Skeletal muscle satellite cell (primary cell): ENCODE data around the gene NCOA1.
"Not testable (repeated sequence)": the region's sequence is repeated elsewhere in the genome, so short reads cannot be mapped to it uniquely, and the experiment has no call there.

Experiments used
- H3K27me3 ChIP-seq: 2 replicates; pipeline ENCODE4 v1.7.0; 2013; ENCODE audit warnings: low read length; ENCODE audit not compliant: control insufficient read depth, insufficient read depth
- H3K36me3 ChIP-seq: 2 replicates; pipeline ENCODE4 v1.7.0; 2013; ENCODE audit warnings: mild to moderate bottlenecking, control low read depth, low read length; ENCODE audit not compliant: insufficient read depth
- H3K4me1 ChIP-seq: 2 replicates; pipeline ENCODE4 v1.7.0; 2013; ENCODE audit warnings: low read length; ENCODE audit not compliant: control insufficient read depth, insufficient read depth
- H3K4me2 ChIP-seq: 2 replicates; pipeline ENCODE4 v1.7.0; 2013; ENCODE audit warnings: mild to moderate bottlenecking, low read length
- H3K4me3 ChIP-seq: 2 replicates; pipeline ENCODE4 v1.7.0; 2013; ENCODE audit warnings: low read length
- H3K9ac ChIP-seq: 2 replicates; pipeline ENCODE4 v1.7.0; 2013; ENCODE audit warnings: mild to moderate bottlenecking, low read depth, low read length, moderate library complexity
- H3K9me3 ChIP-seq: replicated peaks from 2 replicates; pipeline ENCODE4 v1.7.0; 2013; ENCODE audit warnings: mild to moderate bottlenecking, control low read depth, low read length

NCOA1 gene

GRCh38 chr2:24459224-24460161 is 31.6 kb upstream of the NCOA1 start:
- H3K4me1 ChIP-seq = peaks cover 11% of the 10 kb centered on the region
- H3K27me3 ChIP-seq = no peaks in the 10 kb centered on the region
- no peak overlapping the region for H3K9ac ChIP-seq
- no peak overlapping the region for H3K4me2 ChIP-seq
- no peak overlapping the region for H3K4me3 ChIP-seq
- H3K9me3 ChIP-seq = no peaks in the 10 kb centered on the region
- no peaks in the 10 kb centered on the region for H3K36me3 ChIP-seq

DNA sequence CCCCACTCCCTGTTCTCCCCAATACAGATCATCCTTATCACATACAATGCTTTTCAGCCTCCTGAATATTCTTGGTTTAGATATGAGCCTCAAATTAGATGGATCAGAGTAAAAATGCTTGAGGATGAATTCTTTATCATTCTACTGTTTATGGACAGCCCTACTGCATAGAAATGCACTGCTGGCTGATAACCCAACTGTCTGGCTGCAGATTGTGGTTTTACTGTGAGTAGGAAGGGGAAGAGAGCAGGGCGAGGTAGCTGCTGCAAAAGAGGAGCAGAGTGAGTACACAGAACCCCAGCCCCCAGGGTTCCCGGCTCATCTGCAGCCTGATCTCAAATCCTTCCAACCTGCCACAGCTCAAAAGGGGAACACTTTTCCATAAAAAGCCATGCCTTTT is 29.4 kb upstream of the NCOA1 start:
- Histone ChIP-seq H3K36me3 (no peaks in the 10 kb centered on the region), H3K4me1 (peaks cover 4% of the 10 kb centered on the region), H3K4me2 (no peak overlapping the region), H3K4me3 (no peak overlapping the region), H3K9ac (no peak overlapping the region), H3K27me3 (peaks cover 3% of the 10 kb centered on the region), H3K9me3 (no peaks in the 10 kb centered on the region)

GRCh38 chr2:24463271-24463670 is 27.8 kb upstream of the NCOA1 start:
- H3K9ac ChIP-seq = no peak overlapping the region
- H3K9me3 ChIP-seq = no peaks in the 10 kb centered on the region
- peaks cover 12% of the 10 kb centered on the region for H3K27me3 ChIP-seq
- H3K36me3 ChIP-seq = no peaks in the 10 kb centered on the region
- no peak overlapping the region for H3K4me2 ChIP-seq
- H3K4me1 ChIP-seq = no peaks in the 10 kb centered on the region
- H3K4me3 ChIP-seq = no peak overlapping the region

DNA sequence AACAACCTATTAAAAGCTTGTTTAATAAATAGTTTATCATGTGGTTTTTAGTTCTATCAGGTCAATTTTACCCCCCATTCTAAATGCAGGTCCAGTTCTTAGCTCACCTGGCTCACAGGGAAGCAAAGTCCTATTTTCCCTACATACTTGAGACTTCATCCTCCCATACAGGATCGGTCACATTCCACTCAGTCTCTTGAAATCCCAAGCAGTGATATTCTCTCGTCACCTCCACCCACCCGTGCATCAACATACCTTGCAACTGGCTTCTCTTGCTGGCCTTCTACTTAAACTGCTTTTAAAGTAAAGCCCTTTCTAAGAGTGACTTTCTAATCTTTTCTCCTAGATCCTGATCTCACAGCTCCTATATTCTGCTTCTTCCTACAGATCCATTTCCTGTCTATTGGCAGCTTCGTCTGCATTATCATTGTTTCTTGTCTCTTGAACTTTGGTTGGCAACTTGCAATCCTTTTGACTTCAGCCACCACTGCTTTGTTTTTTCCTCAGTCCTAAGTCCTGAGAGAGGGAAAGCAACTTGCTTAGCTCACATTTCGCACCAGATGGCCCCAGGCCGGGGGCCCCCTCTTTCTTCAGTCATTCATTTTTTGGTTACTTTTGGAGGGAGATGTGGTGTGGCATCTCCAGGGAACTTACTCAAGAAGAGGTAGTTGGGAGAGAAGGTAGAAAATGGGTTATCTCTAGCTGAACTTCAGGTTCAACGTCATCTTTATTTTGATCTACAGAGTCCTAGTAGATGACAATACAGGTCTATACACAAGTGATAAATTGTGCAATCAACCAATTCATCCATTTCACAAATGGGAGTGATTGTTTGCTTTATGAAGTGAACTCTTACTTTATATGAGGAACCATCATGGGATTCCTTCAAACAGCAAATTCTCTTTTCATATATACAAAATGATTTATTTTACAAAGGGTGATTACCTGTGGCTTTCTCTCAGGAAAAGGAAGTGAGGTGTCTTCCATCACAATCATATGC is 23.9 kb upstream of the NCOA1 start:
- H3K4me2 ChIP-seq = no peak overlapping the region
- H3K36me3 ChIP-seq = no peaks in the 10 kb centered on the region
- H3K27me3 ChIP-seq = peaks cover 12% of the 10 kb centered on the region
- no peaks in the 10 kb centered on the region for H3K4me1 ChIP-seq
- no peak overlapping the region for H3K4me3 ChIP-seq
- H3K9me3 ChIP-seq = no peaks in the 10 kb centered on the region
- H3K9ac ChIP-seq = no peak overlapping the region

DNA sequence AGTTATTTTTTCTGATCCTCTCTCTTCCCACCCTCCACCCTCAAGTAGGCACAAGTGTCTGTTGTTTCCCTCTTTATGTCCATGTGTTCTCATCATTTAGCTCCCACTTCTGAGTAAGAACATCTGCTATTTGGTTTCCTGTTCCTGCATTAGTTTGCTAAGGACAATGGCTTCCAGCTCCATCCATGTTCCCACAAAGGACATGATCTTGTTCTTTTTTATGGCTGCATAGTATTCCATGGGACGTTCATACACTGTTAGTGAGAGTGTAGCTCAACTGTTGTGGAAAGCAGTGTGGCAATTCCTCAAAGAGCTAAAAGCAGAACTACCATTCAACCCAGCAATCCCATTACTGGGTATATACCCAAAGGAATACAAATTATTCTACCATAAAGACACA is 22.6 kb upstream of the NCOA1 start:
- not testable (repeated sequence) for H3K4me2 ChIP-seq, H3K9ac ChIP-seq, H3K4me3 ChIP-seq, H3K36me3 ChIP-seq, H3K4me1 ChIP-seq, H3K9me3 ChIP-seq
- peaks cover 12% of the 10 kb centered on the region for H3K27me3 ChIP-seq

DNA sequence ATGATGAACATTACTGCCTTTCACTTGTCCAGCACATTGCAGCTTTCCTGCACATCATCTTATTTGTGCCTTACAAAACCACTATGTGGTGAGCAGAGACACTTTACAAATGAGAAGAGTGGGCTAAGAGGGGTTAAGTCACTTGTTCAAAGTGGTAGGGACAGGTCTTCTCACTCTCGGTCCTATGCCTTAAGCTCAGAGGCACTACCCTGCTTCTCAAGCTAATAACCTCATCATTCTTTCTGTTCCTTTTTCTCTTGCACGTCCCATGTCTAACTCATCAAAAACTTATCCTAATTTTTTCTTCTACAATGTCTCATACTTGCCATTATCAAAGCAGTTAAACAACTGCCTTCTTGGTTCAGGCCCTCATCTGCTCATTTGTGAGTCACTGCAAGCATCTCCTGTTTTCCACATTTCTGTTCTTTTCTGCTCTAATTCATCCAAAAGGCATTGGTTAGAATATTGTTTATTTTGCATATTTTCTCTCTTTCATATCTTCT is 21.9 kb upstream of the NCOA1 start:
- Histone ChIP-seq H3K27me3 (peaks cover 12% of the 10 kb centered on the region), H3K4me2 (no peak overlapping the region), H3K4me3 (no peak overlapping the region), H3K9me3 (no peaks in the 10 kb centered on the region), H3K36me3 (no peaks in the 10 kb centered on the region), H3K4me1 (no peaks in the 10 kb centered on the region), H3K9ac (no peak overlapping the region)

GRCh38 chr2:24471662-24472061 is 19.4 kb upstream of the NCOA1 start:
- no peaks in the 10 kb centered on the region for H3K36me3 ChIP-seq
- H3K27me3 ChIP-seq = peaks cover 10% of the 10 kb centered on the region
- no peak overlapping the region for H3K4me2 ChIP-seq
- no peak overlapping the region for H3K4me3 ChIP-seq
- H3K9ac ChIP-seq = no peak overlapping the region
- H3K4me1 ChIP-seq = no peaks in the 10 kb centered on the region
- H3K9me3 ChIP-seq = no peaks in the 10 kb centered on the region

DNA sequence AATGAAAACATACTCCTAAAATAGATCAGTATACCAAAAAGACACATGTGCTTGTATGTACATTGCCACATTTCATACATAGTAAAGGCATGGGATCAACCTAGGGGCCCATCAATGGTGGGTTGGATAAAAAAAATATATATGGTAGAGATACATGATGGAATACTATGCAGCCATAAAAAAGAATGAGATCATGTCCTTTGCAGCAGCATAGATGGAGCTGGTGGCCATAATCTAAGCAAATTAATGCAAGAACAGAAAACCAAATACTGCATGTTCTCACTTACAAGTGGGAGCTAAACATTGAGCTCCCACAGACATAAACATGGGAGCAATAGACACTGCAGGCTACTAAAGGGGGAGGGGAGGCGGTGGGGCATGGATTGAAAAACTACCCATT is 18.6 kb upstream of the NCOA1 start:
- Histone ChIP-seq H3K4me2 (no peak overlapping the region), H3K9me3 (no peaks in the 10 kb centered on the region), H3K36me3 (no peaks in the 10 kb centered on the region), H3K4me1 (no peaks in the 10 kb centered on the region), H3K27me3 (peaks cover 5% of the 10 kb centered on the region), H3K9ac (no peak overlapping the region), H3K4me3 (no peak overlapping the region)

- Histone ChIP-seq H3K36me3 (no peaks in the 10 kb centered on the region), H3K4me2 (no peak overlapping the region), H3K4me1 (no peaks in the 10 kb centered on the region), H3K4me3 (no peak overlapping the region), H3K27me3 (no peaks in the 10 kb centered on the region), H3K9me3 (no peaks in the 10 kb centered on the region), H3K9ac (no peak overlapping the region)
These were observed 17.4 kb upstream of the NCOA1 start for GRCh38 chr2:24473626-24474025.

DNA sequence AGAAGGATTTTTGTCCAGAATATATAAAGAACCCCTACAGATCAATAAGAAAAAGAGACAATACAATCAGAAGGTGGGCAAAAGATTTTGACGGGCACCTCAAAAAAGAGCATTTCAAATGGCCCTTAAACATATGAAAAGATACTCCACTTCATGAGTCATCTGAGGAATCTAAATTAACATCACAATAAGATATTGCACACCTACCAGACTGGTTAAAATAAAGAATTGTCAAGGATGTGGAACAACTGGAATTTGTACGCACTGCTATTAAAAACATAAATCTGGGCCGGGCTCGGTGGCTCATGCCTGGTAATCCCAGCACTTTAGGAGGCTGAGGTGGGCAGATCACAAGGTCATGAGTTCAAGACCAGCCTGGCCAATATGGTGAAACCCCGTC is 17.0 kb upstream of the NCOA1 start:
- Histone ChIP-seq H3K9ac (no peak overlapping the region), H3K4me2 (no peak overlapping the region), H3K9me3 (no peaks in the 10 kb centered on the region), H3K36me3 (no peaks in the 10 kb centered on the region), H3K4me1 (no peaks in the 10 kb centered on the region), H3K4me3 (no peak overlapping the region), H3K27me3 (no peaks in the 10 kb centered on the region)

DNA sequence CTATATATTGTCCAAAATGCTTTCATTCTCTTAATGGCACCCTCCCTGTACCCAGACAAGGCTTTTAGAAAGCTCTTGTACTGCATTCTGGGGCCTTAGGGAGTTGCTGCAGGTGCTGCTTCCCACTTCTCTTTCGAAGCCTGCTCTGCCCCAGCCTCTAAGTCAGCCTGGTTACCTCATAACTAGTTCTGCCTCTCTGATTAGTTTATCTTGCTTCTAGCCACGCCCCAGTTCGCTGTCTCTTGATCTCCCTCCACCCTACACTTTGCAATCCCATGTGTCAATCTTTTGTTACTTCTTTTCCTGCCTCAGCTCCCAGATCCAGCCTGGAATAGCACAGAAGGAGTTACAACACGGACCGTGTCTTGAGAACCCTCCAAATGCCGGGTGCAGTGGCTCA is 13.8 kb upstream of the NCOA1 start:
- Histone ChIP-seq H3K27me3 (no peaks in the 10 kb centered on the region), H3K4me2 (no peak overlapping the region), H3K9me3 (no peaks in the 10 kb centered on the region), H3K4me1 (no peaks in the 10 kb centered on the region), H3K36me3 (no peaks in the 10 kb centered on the region), H3K9ac (no peak overlapping the region), H3K4me3 (no peak overlapping the region)
